Measurements from ENCODE around the gene PAN2. TPM values are rescaled to one million over a fixed set of nuclear protein-coding genes. Genes with fewer than 3 reads are reported as not detected.

PAN2 gene
- total RNA-seq, 3 donors from 2014 or later: 44.3 to 84.4 (median 54.1) TPM

GRCh38 chr12:56307221-56307965, 26.4 kb downstream of the PAN2 start:
- intact Hi-C loops (cut with DNase I; ENCODE audit: low total_unique reads): no loop called here
- DNase-seq (ENCODE audit: low spot score in 2 of 2): no peak
- no peaks in the 10 kb centered on the region for H3K36me3 ChIP-seq

GRCh38 chr12:56304872-56305590, 28.8 kb downstream of the PAN2 start:
- H3K27me3 ChIP-seq: no peaks in the 10 kb centered on the region
- no peak overlapping the region for H3K27ac ChIP-seq
- TF ChIP-seq CTCF (IDR thresholded peaks at IDR 0.05): no peak
- no peak for TF ChIP-seq POLR2AphosphoS5 (IDR thresholded peaks at IDR 0.05)
- no peak for TF ChIP-seq POLR2A (IDR thresholded peaks at IDR 0.05)
- no peaks in the 10 kb centered on the region for H3K36me3 ChIP-seq
- no peak for DNase-seq (ENCODE audit: low spot score in 2 of 2)
- intact Hi-C loops (cut with DNase I; ENCODE audit: low total_unique reads): no loop called here
- no peaks in the 10 kb centered on the region for H3K4me1 ChIP-seq
- no peaks in the 10 kb centered on the region for H3K9me3 ChIP-seq
- no peak overlapping the region for H3K4me3 ChIP-seq

More at GRCh38 chr12:56307221-56307965, 26.4 kb downstream of the PAN2 start:
- Histone ChIP-seq H3K9me3 (no peaks in the 10 kb centered on the region), H3K27me3 (no peaks in the 10 kb centered on the region), H3K27ac (no peak overlapping the region), H3K4me1 (no peaks in the 10 kb centered on the region), H3K4me3 (no peak overlapping the region)
- no peak for TF ChIP-seq CTCF (IDR thresholded peaks at IDR 0.05)
- TF ChIP-seq POLR2AphosphoS5 (IDR thresholded peaks at IDR 0.05): no peak
- TF ChIP-seq POLR2A (IDR thresholded peaks at IDR 0.05): no peak

GRCh38 chr12:56304276-56304675, 29.5 kb downstream of the PAN2 start:
- Histone ChIP-seq H3K36me3 (no peaks in the 10 kb centered on the region), H3K27me3 (no peaks in the 10 kb centered on the region), H3K27ac (no peak overlapping the region), H3K4me1 (peaks cover 0 to 3% of the 10 kb centered on the region in 2 donors), H3K4me3 (no peak overlapping the region), H3K9me3 (no peaks in the 10 kb centered on the region)
- no peak for DNase-seq (ENCODE audit: low spot score in 2 of 2)
- intact Hi-C loops (cut with DNase I; ENCODE audit: low total_unique reads): no loop called here
- TF ChIP-seq POLR2A (IDR thresholded peaks at IDR 0.05) (no peak), POLR2AphosphoS5 (IDR thresholded peaks at IDR 0.05) (no peak), CTCF (IDR thresholded peaks at IDR 0.05) (no peak)

- Histone ChIP-seq H3K4me3 (peak overlapping the region; percentile 75 to 92 (median 87)), H3K36me3 (no peaks in the 10 kb centered on the region), H3K27me3 (no peaks in the 10 kb centered on the region), H3K9me3 (no peaks in the 10 kb centered on the region), H3K4me1 (peaks cover 0 to 7% of the 10 kb centered on the region in 2 donors), H3K27ac (peak overlapping the region; percentile 96 to 98)
- TF ChIP-seq POLR2A (IDR thresholded peaks at IDR 0.05) (no peak), CTCF (IDR thresholded peaks at IDR 0.05) (peak in 1 of 3 donors; percentile 15), POLR2AphosphoS5 (IDR thresholded peaks at IDR 0.05) (peak; percentile 23 to 82 (median 27))
- intact Hi-C loops (cut with DNase I; ENCODE audit: low total_unique reads): no loop called here
- no peak for DNase-seq (ENCODE audit: low spot score in 2 of 2)
Measured at GRCh38 chr12:56300644-56301464, 32.9 kb downstream of the PAN2 start.

All from breast epithelium (tissue), 4 donors.